ENCODE data around the gene EED.
"Not testable (repeated sequence)": the region's sequence is repeated elsewhere in the genome, so short reads cannot be mapped to it uniquely, and the experiment has no call there.

Gene EED

GRCh38 chr11:86219311-86220193 lies 25.0 kb upstream of the EED start:
- DNase-seq (ENCODE audit: low spot score) = no peak

- DNase-seq (ENCODE audit: low spot score) = no peak
Observed at GRCh38 chr11:86220653-86221052, 23.9 kb upstream of the EED start.

GRCh38 chr11:86222081-86222480 lies 22.5 kb upstream of the EED start:
- DNase-seq (ENCODE audit: low spot score) = no peak

GRCh38 chr11:86224575-86224974 lies 20.0 kb upstream of the EED start:
- not testable (repeated sequence) for DNase-seq (ENCODE audit: low spot score)

GRCh38 chr11:86225344-86225743 lies 19.2 kb upstream of the EED start:
- DNase-seq (ENCODE audit: low spot score) = not testable (repeated sequence)

GRCh38 chr11:86228269-86229038 lies 16.1 kb upstream of the EED start:
- no peak for DNase-seq (ENCODE audit: low spot score)

GRCh38 chr11:86229039-86229330 lies 15.6 kb upstream of the EED start:
- DNase-seq (ENCODE audit: low spot score) = not testable (repeated sequence)

- no peak for DNase-seq (ENCODE audit: low spot score)
Observed at GRCh38 chr11:86230179-86230804, 14.3 kb upstream of the EED start.

GRCh38 chr11:86230921-86231434 lies 13.6 kb upstream of the EED start:
- peak; percentile 11 for DNase-seq (ENCODE audit: low spot score)

GRCh38 chr11:86232556-86232955 lies 12.0 kb upstream of the EED start:
- no peak for DNase-seq (ENCODE audit: low spot score)

GRCh38 chr11:86234831-86235461 lies 9.6 kb upstream of the EED start:
- DNase-seq (ENCODE audit: low spot score) = no peak

- DNase-seq (ENCODE audit: low spot score) = no peak
Observed at GRCh38 chr11:86237267-86237804, 7.2 kb upstream of the EED start.

GRCh38 chr11:86240164-86240563 lies 4.4 kb upstream of the EED start:
- DNase-seq (ENCODE audit: low spot score) = no peak

GRCh38 chr11:86241956-86242535 lies 2.5 kb upstream of the EED start:
- DNase-seq (ENCODE audit: low spot score) = no peak

GRCh38 chr11:86243396-86243795 lies 1.2 kb upstream of the EED start:
- no peak for DNase-seq (ENCODE audit: low spot score)

GRCh38 chr11:86244063-86244521 lies 461 bp upstream of the EED start:
- peak; percentile 94 for DNase-seq (ENCODE audit: low spot score)

- DNase-seq (ENCODE audit: low spot score) = no peak
Observed at GRCh38 chr11:86245369-86246292, 1.1 kb downstream of the EED start.

- DNase-seq (ENCODE audit: low spot score) = no peak
Observed at GRCh38 chr11:86246293-86246675, 1.7 kb downstream of the EED start.

- no peak for DNase-seq (ENCODE audit: low spot score)
Observed at GRCh38 chr11:86247608-86248007, 3.1 kb downstream of the EED start.

GRCh38 chr11:86248609-86249008 lies 4.1 kb downstream of the EED start:
- no peak for DNase-seq (ENCODE audit: low spot score)

All from GM03348 (cell line).